Measurements from ENCODE around the gene ELMO1.

ELMO1 gene

DNA sequence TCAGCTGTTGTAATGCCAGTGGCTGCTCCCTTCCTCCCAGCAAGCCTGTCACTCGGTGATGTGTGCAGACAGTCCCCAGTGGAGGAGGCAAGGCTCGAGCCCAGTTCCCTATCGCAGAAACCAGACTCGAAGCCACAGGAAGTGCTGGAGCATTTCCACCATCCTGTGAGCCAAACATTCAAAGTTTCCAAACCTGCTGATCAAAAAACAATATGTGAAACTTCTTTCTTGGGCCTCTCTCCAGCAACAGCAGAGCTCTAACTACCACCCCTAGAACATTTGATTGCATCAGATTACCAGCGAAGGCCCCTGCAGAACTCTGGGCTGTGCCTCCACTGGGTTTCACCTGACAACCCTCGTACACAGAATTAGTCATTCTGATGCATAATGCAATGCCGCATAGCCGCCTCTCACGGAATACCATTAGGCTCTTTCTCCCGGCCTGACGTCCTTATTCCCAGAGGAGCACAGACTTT, 94.0 kb downstream of the ELMO1 start:
- no peak for TF ChIP-seq POLR2A (IDR thresholded peaks at IDR 0.05; ENCODE audit: extremely low read depth, insufficient read length)
- TF ChIP-seq, protein P1, sequence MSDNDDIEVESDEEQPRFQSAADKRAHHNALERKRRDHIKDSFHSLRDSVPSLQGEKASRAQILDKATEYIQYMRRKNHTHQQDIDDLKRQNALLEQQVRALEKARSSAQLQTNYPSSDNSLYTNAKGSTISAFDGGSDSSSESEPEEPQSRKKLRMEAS (IDR thresholded peaks at IDR 0.05; ENCODE audit: low read depth, low read length), result 0 out of 2 replicates have a peak, but pooled peaks have one; percentile 26
- TF ChIP-seq, protein P2, sequence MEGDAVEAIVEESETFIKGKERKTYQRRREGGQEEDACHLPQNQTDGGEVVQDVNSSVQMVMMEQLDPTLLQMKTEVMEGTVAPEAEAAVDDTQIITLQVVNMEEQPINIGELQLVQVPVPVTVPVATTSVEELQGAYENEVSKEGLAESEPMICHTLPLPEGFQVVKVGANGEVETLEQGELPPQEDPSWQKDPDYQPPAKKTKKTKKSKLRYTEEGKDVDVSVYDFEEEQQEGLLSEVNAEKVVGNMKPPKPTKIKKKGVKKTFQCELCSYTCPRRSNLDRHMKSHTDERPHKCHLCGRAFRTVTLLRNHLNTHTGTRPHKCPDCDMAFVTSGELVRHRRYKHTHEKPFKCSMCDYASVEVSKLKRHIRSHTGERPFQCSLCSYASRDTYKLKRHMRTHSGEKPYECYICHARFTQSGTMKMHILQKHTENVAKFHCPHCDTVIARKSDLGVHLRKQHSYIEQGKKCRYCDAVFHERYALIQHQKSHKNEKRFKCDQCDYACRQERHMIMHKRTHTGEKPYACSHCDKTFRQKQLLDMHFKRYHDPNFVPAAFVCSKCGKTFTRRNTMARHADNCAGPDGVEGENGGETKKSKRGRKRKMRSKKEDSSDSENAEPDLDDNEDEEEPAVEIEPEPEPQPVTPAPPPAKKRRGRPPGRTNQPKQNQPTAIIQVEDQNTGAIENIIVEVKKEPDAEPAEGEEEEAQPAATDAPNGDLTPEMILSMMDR (IDR thresholded peaks at IDR 0.05; ENCODE audit: low read depth, low read length), result no peak
- no peak; the same call in 1 of the 2 replicates for TF ChIP-seq MYC (IDR thresholded peaks at IDR 0.05; ENCODE audit: low read depth, low read length)
- peak; percentile 84 for DNase-seq (ENCODE audit: low read depth)
- peak overlapping the region; percentile 30 for H3K4me3 ChIP-seq (ENCODE audit: low read depth, low read length)

DNA sequence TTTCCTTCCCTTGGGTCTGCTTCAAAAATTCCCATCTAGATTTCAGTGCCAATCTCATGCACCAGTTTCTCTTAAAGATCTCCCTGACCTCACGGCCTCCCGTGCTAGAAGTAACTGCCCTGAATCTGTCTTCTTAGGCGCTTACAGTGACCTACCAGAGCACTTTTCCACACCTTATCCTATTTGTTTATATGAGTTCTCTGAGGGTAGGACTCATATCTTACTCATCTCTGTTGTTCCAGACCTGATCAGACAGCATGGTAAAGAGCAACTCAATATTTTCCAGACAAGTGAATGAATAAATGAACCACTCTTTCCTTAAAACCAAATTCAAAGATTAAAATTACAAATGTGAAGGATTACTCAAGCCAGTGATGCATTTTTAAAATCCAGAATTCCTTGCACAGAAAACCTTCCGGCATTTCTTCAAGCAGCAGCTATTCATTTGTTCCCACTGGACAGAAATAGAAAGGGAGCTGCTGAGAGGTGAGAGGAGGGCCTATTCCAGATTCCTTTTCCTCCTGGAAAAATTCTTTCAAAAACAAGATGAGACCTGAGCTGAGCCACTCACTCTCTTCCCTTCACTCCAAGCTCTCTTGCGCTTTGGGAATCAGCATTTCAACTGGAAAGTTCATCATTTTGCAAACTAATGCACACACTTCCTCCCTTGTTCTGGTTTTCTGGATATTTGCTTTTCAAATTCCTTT, 94.6 kb downstream of the ELMO1 start:
- DNase-seq (ENCODE audit: low read depth), result no peak
- H3K4me3 ChIP-seq (ENCODE audit: low read depth, low read length), result peak overlapping the region; percentile 59
- no peak for TF ChIP-seq POLR2A (IDR thresholded peaks at IDR 0.05; ENCODE audit: extremely low read depth, insufficient read length)
- TF ChIP-seq, protein P1 (IDR thresholded peaks at IDR 0.05; ENCODE audit: low read depth, low read length), result no peak
- no peak for TF ChIP-seq MYC (IDR thresholded peaks at IDR 0.05; ENCODE audit: low read depth, low read length)
- TF ChIP-seq, protein P2 (IDR thresholded peaks at IDR 0.05; ENCODE audit: low read depth, low read length), result no peak

DNA sequence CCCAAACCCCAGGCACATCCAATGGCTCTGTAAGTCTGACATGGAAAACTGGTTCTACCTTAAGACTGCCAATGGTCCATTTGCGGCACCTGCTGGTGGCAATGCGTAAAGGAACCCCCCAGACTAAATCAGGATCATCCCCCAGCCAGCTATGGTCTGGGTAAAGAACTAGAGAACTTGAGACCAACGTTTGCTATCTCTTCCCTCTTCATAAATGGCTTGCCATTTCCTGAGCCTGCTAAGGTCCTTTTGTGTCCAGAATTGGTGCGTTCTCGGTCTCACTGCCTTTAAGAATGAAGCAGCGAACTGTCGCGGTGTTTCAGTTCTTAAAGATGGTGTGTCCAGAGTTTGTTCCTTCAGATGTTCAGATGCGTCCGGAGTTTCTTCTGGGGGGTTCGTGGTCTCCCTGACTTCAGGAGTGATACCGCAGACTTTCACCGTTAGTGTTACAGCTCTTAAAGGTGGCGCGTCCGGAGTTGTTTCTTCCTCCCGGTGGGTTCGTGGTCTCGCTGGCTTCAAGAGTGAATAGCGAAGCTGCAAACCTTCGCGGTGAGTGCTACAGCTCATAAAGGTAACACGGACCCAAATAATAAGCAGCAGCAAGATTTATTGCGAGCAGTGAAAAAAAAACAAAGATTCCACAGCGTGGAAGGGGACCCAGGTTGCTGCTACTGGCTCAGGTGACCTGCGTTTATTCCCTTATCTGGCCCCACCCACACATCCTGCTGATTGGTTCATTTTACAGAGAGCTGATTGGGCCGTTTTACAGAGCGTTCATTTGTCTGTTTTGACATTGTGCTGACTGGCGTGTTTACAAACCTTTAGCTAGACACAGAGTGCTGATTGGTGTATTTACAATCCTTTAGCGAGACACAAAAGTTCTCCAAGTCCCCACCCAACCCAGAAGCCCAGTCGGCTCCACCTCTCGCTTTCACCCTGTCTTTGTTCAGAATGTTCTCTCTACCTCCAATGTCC, 95.4 kb downstream of the ELMO1 start:
- TF ChIP-seq POLR2A (IDR thresholded peaks at IDR 0.05; ENCODE audit: extremely low read depth, insufficient read length) (no peak), MYC (IDR thresholded peaks at IDR 0.05; ENCODE audit: low read depth, low read length) (no peak)
- TF ChIP-seq, protein P2 (IDR thresholded peaks at IDR 0.05; ENCODE audit: low read depth, low read length), result peak; percentile 98
- TF ChIP-seq, protein P1 (IDR thresholded peaks at IDR 0.05; ENCODE audit: low read depth, low read length), result no peak
- peak; percentile 85 for DNase-seq (ENCODE audit: low read depth)
- peak overlapping the region; percentile 59 for H3K4me3 ChIP-seq (ENCODE audit: low read depth, low read length)

DNA sequence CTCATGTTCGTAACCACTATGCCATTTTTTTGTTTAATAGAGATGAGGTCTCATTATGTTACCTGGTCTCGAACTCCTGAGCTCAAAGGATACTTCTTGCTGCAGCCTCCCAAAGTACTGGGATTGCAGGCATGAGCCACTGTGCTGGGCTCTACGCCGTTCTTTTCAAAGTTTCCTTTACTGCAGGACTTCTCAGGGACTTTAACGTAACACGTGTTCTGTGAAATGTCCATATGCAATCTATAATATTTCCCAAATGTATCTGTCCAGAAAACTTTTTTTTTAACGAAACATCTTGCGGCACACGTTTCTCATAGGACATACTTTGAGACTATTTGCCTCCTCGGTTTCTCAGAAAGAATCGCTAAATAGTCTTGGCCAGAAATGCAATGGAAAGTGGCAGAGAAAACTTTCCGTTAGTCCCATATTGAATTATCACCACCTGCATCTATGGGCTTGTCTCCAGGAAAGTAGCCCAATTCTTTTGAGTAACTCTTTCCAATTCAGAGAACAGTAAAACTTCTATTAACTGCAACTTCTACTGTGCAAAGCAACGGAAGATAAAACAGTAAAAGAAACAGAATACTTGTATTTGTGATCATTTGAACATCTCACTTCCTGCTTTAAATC, 96.3 kb downstream of the ELMO1 start:
- TF ChIP-seq, protein P1 (IDR thresholded peaks at IDR 0.05; ENCODE audit: low read depth, low read length), result no peak
- TF ChIP-seq, protein P2 (IDR thresholded peaks at IDR 0.05; ENCODE audit: low read depth, low read length), result no peak
- no peak for TF ChIP-seq POLR2A (IDR thresholded peaks at IDR 0.05; ENCODE audit: extremely low read depth, insufficient read length)
- no peak for TF ChIP-seq MYC (IDR thresholded peaks at IDR 0.05; ENCODE audit: low read depth, low read length)
- DNase-seq (ENCODE audit: low read depth), result no peak
- H3K4me3 ChIP-seq (ENCODE audit: low read depth, low read length), result no peak overlapping the region

DNA sequence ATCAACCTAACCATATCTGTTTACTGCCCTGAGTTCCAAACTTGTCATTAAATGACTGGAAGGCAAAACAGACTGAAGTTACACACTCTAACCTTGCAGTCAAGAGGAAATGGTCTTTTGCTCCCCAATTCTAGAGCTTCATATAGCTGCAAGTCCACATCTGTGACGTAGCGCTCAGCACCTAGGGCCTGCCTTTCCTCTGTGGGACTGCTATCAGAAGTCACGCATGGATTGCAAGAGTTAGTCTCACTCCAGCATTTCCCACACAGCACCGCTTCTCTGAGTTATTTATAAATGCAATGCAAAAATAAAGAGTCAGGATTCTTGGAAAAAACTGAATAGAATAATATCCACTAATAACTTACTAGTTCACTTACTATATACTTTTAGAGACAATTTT, 96.9 kb downstream of the ELMO1 start:
- no peak for TF ChIP-seq POLR2A (IDR thresholded peaks at IDR 0.05; ENCODE audit: extremely low read depth, insufficient read length)
- TF ChIP-seq, protein P2 (IDR thresholded peaks at IDR 0.05; ENCODE audit: low read depth, low read length), result no peak
- TF ChIP-seq, protein P1 (IDR thresholded peaks at IDR 0.05; ENCODE audit: low read depth, low read length), result no peak
- TF ChIP-seq MYC (IDR thresholded peaks at IDR 0.05; ENCODE audit: low read depth, low read length), result no peak
- no peak for DNase-seq (ENCODE audit: low read depth)
- no peak overlapping the region for H3K4me3 ChIP-seq (ENCODE audit: low read depth, low read length)

All from NB4 (cell line).